Activated naive CD4-positive, alpha-beta T cell treated with anti-CD3 and anti-CD28 coated beads for 36 hours (primary cell): ENCODE results near the gene DSCAM. TPM values are rescaled to one million over a fixed set of nuclear protein-coding genes. Genes with fewer than 3 reads are reported as not detected.

ENCODE experiments used
- CTCF ChIA-PET: fragments of 350-600 bp; sonication (Branson Sonifier 250); formaldehyde crosslinking; loops from one replicate; lab custom pipeline; 2021; ENCODE audit warnings: antibody characterized with exemption; lab: Charles Lee
- DNase-seq: peaks from one replicate; pipeline ENCODE4 v3.0.0-alpha.2; 2020
- H3K27ac Mint-ChIP-seq: one replicate; pipeline ENCODE4 v1.8.0; 2021; ENCODE audit warnings: mild to moderate bottlenecking, mixed read lengths
- H3K27me3 Mint-ChIP-seq: one replicate; pipeline ENCODE4 v1.8.0; 2021; ENCODE audit warnings: low read depth, mixed read lengths
- H3K36me3 Mint-ChIP-seq: one replicate; pipeline ENCODE4 v1.8.0; 2021; ENCODE audit warnings: low read depth, mixed read lengths
- H3K4me1 Mint-ChIP-seq: one replicate; pipeline ENCODE4 v1.8.0; 2021; ENCODE audit warnings: low read depth, mixed read lengths
- H3K4me3 Mint-ChIP-seq: one replicate; pipeline ENCODE4 v1.8.0; 2021; ENCODE audit warnings: mild to moderate bottlenecking, moderate library complexity, mixed read lengths
- H3K9me3 Mint-ChIP-seq: one replicate; pipeline ENCODE4 v1.8.0; 2021; ENCODE audit warnings: mixed read lengths
- intact Hi-C: fragments of 100-400 bp; cut with micrococcal nuclease; formaldehyde crosslinking; loops from one replicate; pipeline ENCODE4 v1.15.1; 2023
- total RNA-seq, 2 experiments: library from RNA; stranded (reverse); gene quantifications; one replicate each; pipeline ENCODE4 v1.2.3, GENCODE V29; 2021

The DSCAM gene
- total RNA-seq, 2 experiments from 2014 or later, result not detected

GRCh38 chr21:40851749-40852148 is 4.8 kb upstream of the DSCAM start:
- no peak for DNase-seq
- Mint-ChIP-seq H3K4me1 (no peaks in the 10 kb centered on the region), H3K27ac (no peak overlapping the region), H3K9me3 (no peaks in the 10 kb centered on the region), H3K4me3 (no peak overlapping the region), H3K36me3 (no peaks in the 10 kb centered on the region), H3K27me3 (peaks cover 21% of the 10 kb centered on the region)
- intact Hi-C loops, result no loop called here
- CTCF ChIA-PET, result no interaction called here

GRCh38 chr21:40850071-40850470 is 3.1 kb upstream of the DSCAM start:
- H3K27me3 Mint-ChIP-seq, result peaks cover 29% of the 10 kb centered on the region

GRCh38 chr21:40847951-40848350 is 993 bp upstream of the DSCAM start:
- DNase-seq, result no peak
- Mint-ChIP-seq H3K27me3 (peaks cover 38% of the 10 kb centered on the region), H3K36me3 (no peaks in the 10 kb centered on the region), H3K27ac (no peak overlapping the region), H3K4me1 (peaks cover 5% of the 10 kb centered on the region), H3K9me3 (no peaks in the 10 kb centered on the region), H3K4me3 (no peak overlapping the region)
- CTCF ChIA-PET, result no interaction called here
- intact Hi-C loops, result no loop called here

More at GRCh38 chr21:40850071-40850470, 3.1 kb upstream of the DSCAM start:
- H3K9me3 Mint-ChIP-seq, result no peaks in the 10 kb centered on the region
- intact Hi-C loops, result no loop called here
- no peaks in the 10 kb centered on the region for H3K36me3 Mint-ChIP-seq
- CTCF ChIA-PET, result no interaction called here
- H3K27ac Mint-ChIP-seq, result no peak overlapping the region
- H3K4me1 Mint-ChIP-seq, result peaks cover 5% of the 10 kb centered on the region
- DNase-seq, result no peak
- H3K4me3 Mint-ChIP-seq, result no peak overlapping the region

- no peak overlapping the region for H3K4me3 Mint-ChIP-seq
- no peak for DNase-seq
- no peaks in the 10 kb centered on the region for H3K36me3 Mint-ChIP-seq
- H3K27ac Mint-ChIP-seq, result no peak overlapping the region
- CTCF ChIA-PET, result no interaction called here
- peaks cover 55% of the 10 kb centered on the region for H3K27me3 Mint-ChIP-seq
- H3K4me1 Mint-ChIP-seq, result peaks cover 5% of the 10 kb centered on the region
- intact Hi-C loops, result no loop called here
- no peaks in the 10 kb centered on the region for H3K9me3 Mint-ChIP-seq
These were observed 855 bp downstream of the DSCAM start for GRCh38 chr21:40846103-40846502.

- Mint-ChIP-seq H3K27me3 (peaks cover 59% of the 10 kb centered on the region), H3K9me3 (no peaks in the 10 kb centered on the region), H3K36me3 (no peaks in the 10 kb centered on the region), H3K4me1 (peaks cover 5% of the 10 kb centered on the region), H3K27ac (no peak overlapping the region), H3K4me3 (no peak overlapping the region)
- intact Hi-C loops, result no loop called here
- CTCF ChIA-PET, result interaction anchor here (0.7 kb wide), 1 partner anchor 19 kb away, joined by 4 read pairs; no protein-coding TSS in a partner anchor
- DNase-seq, result no peak
These were observed 1.4 kb downstream of the DSCAM start for GRCh38 chr21:40845441-40845995.

- peaks cover 62% of the 10 kb centered on the region for H3K27me3 Mint-ChIP-seq
- intact Hi-C loops, result no loop called here
- CTCF ChIA-PET, result interaction anchor here (0.7 kb wide), 1 partner anchor 19 kb away, joined by 4 read pairs; no protein-coding TSS in a partner anchor
- H3K4me3 Mint-ChIP-seq, result no peak overlapping the region
- no peaks in the 10 kb centered on the region for H3K9me3 Mint-ChIP-seq
- no peak for DNase-seq
- no peak overlapping the region for H3K27ac Mint-ChIP-seq
- peaks cover 5% of the 10 kb centered on the region for H3K4me1 Mint-ChIP-seq
- no peaks in the 10 kb centered on the region for H3K36me3 Mint-ChIP-seq
These were observed 2.0 kb downstream of the DSCAM start for GRCh38 chr21:40844935-40845334.

- H3K4me1 Mint-ChIP-seq, result peaks cover 5% of the 10 kb centered on the region
- no peak for DNase-seq
- peaks cover 56% of the 10 kb centered on the region for H3K27me3 Mint-ChIP-seq
- H3K9me3 Mint-ChIP-seq, result no peaks in the 10 kb centered on the region
- H3K4me3 Mint-ChIP-seq, result no peak overlapping the region
- CTCF ChIA-PET, result no interaction called here
- H3K27ac Mint-ChIP-seq, result no peak overlapping the region
- intact Hi-C loops, result no loop called here
- H3K36me3 Mint-ChIP-seq, result no peaks in the 10 kb centered on the region
These were observed 4.8 kb downstream of the DSCAM start for GRCh38 chr21:40842197-40842552.

GRCh38 chr21:40841524-40842196 is 5.3 kb downstream of the DSCAM start:
- Mint-ChIP-seq H3K27me3 (peaks cover 53% of the 10 kb centered on the region), H3K27ac (no peak overlapping the region), H3K4me3 (no peak overlapping the region), H3K9me3 (no peaks in the 10 kb centered on the region), H3K4me1 (peaks cover 5% of the 10 kb centered on the region), H3K36me3 (no peaks in the 10 kb centered on the region)
- CTCF ChIA-PET, result no interaction called here
- peak; percentile 7 for DNase-seq
- intact Hi-C loops, result no loop called here

GRCh38 chr21:40840401-40841125 is 6.4 kb downstream of the DSCAM start:
- no peak for DNase-seq
- H3K4me1 Mint-ChIP-seq, result peaks cover 4% of the 10 kb centered on the region
- peaks cover 53% of the 10 kb centered on the region for H3K27me3 Mint-ChIP-seq
- H3K36me3 Mint-ChIP-seq, result no peaks in the 10 kb centered on the region
- no peaks in the 10 kb centered on the region for H3K9me3 Mint-ChIP-seq
- H3K27ac Mint-ChIP-seq, result no peak overlapping the region
- H3K4me3 Mint-ChIP-seq, result no peak overlapping the region
- CTCF ChIA-PET, result no interaction called here
- intact Hi-C loops, result no loop called here

GRCh38 chr21:40839521-40839920 is 7.4 kb downstream of the DSCAM start:
- CTCF ChIA-PET, result interaction anchor here (0.8 kb wide), 1 partner anchor 231 kb away, joined by 4 read pairs; no protein-coding TSS in a partner anchor
- peaks cover 43% of the 10 kb centered on the region for H3K27me3 Mint-ChIP-seq
- H3K27ac Mint-ChIP-seq, result no peak overlapping the region
- no peak overlapping the region for H3K4me3 Mint-ChIP-seq
- H3K9me3 Mint-ChIP-seq, result no peaks in the 10 kb centered on the region
- H3K4me1 Mint-ChIP-seq, result no peaks in the 10 kb centered on the region
- intact Hi-C loops, result no loop called here
- no peaks in the 10 kb centered on the region for H3K36me3 Mint-ChIP-seq
- DNase-seq, result no peak

GRCh38 chr21:40837456-40837855 is 9.5 kb downstream of the DSCAM start:
- Mint-ChIP-seq H3K4me1 (no peaks in the 10 kb centered on the region), H3K27ac (no peak overlapping the region), H3K9me3 (no peaks in the 10 kb centered on the region), H3K27me3 (peaks cover 33% of the 10 kb centered on the region), H3K36me3 (no peaks in the 10 kb centered on the region), H3K4me3 (no peak overlapping the region)
- DNase-seq, result no peak
- CTCF ChIA-PET, result no interaction called here
- intact Hi-C loops, result no loop called here

- no peaks in the 10 kb centered on the region for H3K9me3 Mint-ChIP-seq
- DNase-seq, result no peak
- no peaks in the 10 kb centered on the region for H3K4me1 Mint-ChIP-seq
- intact Hi-C loops, result no loop called here
- no peaks in the 10 kb centered on the region for H3K36me3 Mint-ChIP-seq
- CTCF ChIA-PET, result no interaction called here
- no peak overlapping the region for H3K4me3 Mint-ChIP-seq
- no peak overlapping the region for H3K27ac Mint-ChIP-seq
- peaks cover 15% of the 10 kb centered on the region for H3K27me3 Mint-ChIP-seq
These were observed 11.7 kb downstream of the DSCAM start for GRCh38 chr21:40835184-40835694.
